Naive B cell (primary cell): ENCODE measurements around the gene GSTT2B. TPM values are rescaled to one million over a fixed set of nuclear protein-coding genes. Genes with fewer than 3 reads are reported as not detected.
"Not testable (repeated sequence)": the region's sequence is repeated elsewhere in the genome, so short reads cannot be mapped to it uniquely, and the experiment has no call there.

Source experiments
- ATAC-seq, 2 donors: fragments of 150-1000 bp; cut with Tn5 transposase; 2 replicates each; pipeline ENCODE4 v1.10.0; 2021; ENCODE audit warnings: low read depth in 2 of 2, mild to moderate bottlenecking in 2 of 2, moderate library complexity in 2 of 2
- DNase-seq: peaks from one replicate; pipeline ENCODE4 v3.0.0; 2022
- H3K27ac Mint-ChIP-seq, 6 donors: one replicate each; pipeline ENCODE4 v1.8.0; 2020 to 2022; ENCODE audit warnings: mild to moderate bottlenecking in 6 of 6, mixed read lengths in 6 of 6, moderate library complexity in 5 of 6, inconsistent platforms in 2 of 6
- H3K27me3 Mint-ChIP-seq, 3 donors: one replicate each; pipeline ENCODE4 v1.8.0; 2021 to 2022; ENCODE audit warnings: mixed read lengths in 3 of 3, mild to moderate bottlenecking in 1 of 3
- H3K36me3 Mint-ChIP-seq, 2 donors: one replicate each; pipeline ENCODE4 v1.8.0; 2020 to 2022; ENCODE audit warnings: mixed read lengths in 2 of 2, inconsistent platforms in 1 of 2, mild to moderate bottlenecking in 1 of 2
- H3K4me1 Mint-ChIP-seq, 3 donors: one replicate each; pipeline ENCODE4 v1.8.0; 2020 to 2022; ENCODE audit warnings: mixed read lengths in 3 of 3, inconsistent platforms in 1 of 3, mild to moderate bottlenecking in 1 of 3, moderate library complexity in 1 of 3
- H3K4me3 Mint-ChIP-seq, 8 donors: one replicate each; pipeline ENCODE4 v1.8.0; 2020 to 2022; ENCODE audit warnings: mild to moderate bottlenecking in 8 of 8, mixed read lengths in 8 of 8, moderate library complexity in 8 of 8, inconsistent platforms in 2 of 8
- H3K9me3 Mint-ChIP-seq, 7 donors: one replicate each; pipeline ENCODE4 v1.8.0; 2020 to 2022; ENCODE audit warnings: mixed read lengths in 7 of 7, mild to moderate bottlenecking in 5 of 7, inconsistent platforms in 2 of 7, moderate library complexity in 1 of 7
- polyA plus RNA-seq, 6 donors: library from polyadenylated mRNA; unstranded; fragments of 300-500 nt; fragmentation: Illumina TruSeq; gene quantifications; one replicate each; pipeline ENCODE4 v1.2.3, GENCODE V29; 2021; ENCODE audit warnings: low read depth in 6 of 6

The GSTT2B gene
- polyA plus RNA-seq, 6 donors from 2014 or later, result not detected

DNA sequence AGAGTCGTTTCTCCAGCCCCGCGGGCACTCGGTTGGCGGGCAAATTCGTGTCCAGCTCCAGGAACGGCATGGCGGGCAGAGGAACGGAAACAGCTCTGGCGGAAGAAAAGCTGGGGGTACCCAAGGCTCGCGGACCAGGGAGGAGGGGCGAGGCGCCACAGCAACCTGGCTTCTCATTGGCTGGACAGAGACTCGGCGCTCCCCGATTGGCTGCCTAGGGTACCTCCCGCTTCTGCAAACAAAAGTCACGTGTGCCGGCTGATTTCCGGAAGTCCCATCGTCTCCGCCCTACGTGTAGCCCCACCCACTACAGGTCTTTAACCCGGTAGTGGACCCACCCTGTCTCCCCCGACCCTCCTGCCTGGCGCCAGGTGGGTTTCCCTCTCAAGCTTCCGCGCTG, 13.3 kb upstream of the GSTT2B start, which contains the start of gene DDT:
DDT (minus strand) TSS at position 97 of the 400 bp plus-strand sequence; CDS start at position 70, 27 bp downstream.
- not testable (repeated sequence) for H3K27me3 Mint-ChIP-seq, H3K9me3 Mint-ChIP-seq, H3K4me3 Mint-ChIP-seq, H3K27ac Mint-ChIP-seq, DNase-seq
- Mint-ChIP-seq H3K4me1 (peaks cover 13 to 26% (median 16%) of the 10 kb centered on the region in 3 donors), H3K36me3 (peaks cover 0 to 13% of the 10 kb centered on the region in 2 donors)
- peak; percentile 94 for ATAC-seq

DNA sequence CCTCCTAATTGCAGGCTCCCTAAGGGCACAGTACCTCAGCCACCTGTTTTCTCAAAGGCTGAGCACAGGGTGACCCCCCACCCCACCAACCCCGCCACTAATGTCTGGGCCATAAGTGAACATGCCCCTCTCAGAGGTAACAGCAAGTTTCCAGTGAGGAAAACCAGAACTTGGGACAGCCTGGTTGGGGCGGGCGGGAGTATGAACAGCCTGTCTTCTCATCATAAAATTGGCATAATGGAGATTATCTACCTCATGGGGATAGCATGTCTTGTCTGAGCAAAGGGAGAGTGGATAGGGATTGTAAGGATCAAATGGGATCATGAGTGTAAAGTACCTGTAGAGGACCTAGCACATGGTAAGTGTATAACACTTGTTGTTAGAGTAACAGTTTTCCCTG, 10.9 kb upstream of the GSTT2B start:
- Mint-ChIP-seq H3K4me1 (peaks cover 16 to 30% (median 21%) of the 10 kb centered on the region in 3 donors), H3K36me3 (peaks cover 0 to 13% of the 10 kb centered on the region in 2 donors), H3K4me3 (peak overlapping the region in 5 of 8 donors; percentile 44 to 67 (median 56))
- H3K27ac Mint-ChIP-seq, H3K9me3 Mint-ChIP-seq, H3K27me3 Mint-ChIP-seq, DNase-seq, ATAC-seq: not testable (repeated sequence)

DNA sequence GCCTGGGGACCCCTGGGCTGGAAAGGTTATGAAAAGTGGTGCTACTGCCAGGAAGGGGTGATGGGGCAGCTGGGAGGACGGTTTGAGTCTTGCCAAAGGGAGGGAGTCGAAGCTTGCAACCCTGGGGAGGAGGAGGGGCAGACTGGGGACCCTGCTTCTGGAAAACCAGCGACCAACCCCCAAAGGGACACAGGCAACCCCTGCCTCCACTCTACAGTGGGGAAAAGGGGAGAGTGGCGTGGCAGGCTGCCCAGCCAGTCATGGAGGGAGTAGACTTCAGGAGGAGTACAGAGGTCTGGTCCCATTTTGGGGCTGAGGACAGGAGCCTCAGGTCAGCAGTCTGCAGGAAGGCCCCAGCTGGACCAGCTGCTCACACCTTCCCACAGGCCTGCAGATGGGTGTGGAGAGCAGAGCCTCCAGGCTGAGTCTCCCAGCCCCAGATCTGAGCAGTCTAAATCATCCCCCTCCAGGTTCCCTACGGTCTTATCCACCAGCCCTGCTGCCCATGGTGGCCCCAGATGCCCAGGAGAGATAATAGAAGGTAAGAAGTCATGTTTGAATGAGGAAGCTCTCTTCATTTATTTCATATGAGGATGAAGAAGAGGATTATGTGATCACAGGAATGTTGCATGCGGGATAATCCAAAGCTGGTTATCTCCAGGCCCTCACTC, 10.0 kb upstream of the GSTT2B start:
- H3K4me1 Mint-ChIP-seq, result peaks cover 16 to 30% (median 21%) of the 10 kb centered on the region in 3 donors
- H3K36me3 Mint-ChIP-seq, result peaks cover 0 to 13% of the 10 kb centered on the region in 2 donors
- H3K4me3 Mint-ChIP-seq, result peak overlapping the region in 5 of 8 donors; percentile 50 to 83 (median 65)
- ATAC-seq, result no peak
- peak overlapping the region in 1 of 6 donors; percentile 3 for H3K27ac Mint-ChIP-seq
- no peaks in the 10 kb centered on the region for H3K9me3 Mint-ChIP-seq
- DNase-seq, result no peak
- no peaks in the 10 kb centered on the region for H3K27me3 Mint-ChIP-seq

DNA sequence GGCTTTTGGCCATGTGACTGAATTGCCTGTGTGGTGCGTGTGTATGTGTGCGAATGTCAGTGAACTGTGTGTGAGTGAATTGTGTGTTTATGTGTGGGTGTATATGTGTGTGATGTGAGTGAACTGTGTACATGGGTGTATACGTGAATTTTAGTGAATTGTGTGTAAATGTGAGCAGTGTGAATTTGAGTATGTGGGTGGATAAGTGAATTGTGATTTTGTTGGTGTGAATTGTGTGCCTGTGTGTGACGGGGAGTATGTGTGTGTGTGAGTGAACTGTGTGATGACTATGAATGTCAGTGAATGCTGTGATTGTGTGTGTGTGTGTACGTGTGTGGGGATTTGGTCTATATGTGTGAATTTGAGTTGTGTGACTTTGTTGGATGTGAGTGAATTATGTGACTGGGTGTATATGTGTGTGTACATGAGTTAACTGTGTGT, 9.2 kb upstream of the GSTT2B start:
- peaks cover 0 to 13% of the 10 kb centered on the region in 2 donors for H3K36me3 Mint-ChIP-seq
- no peaks in the 10 kb centered on the region for H3K9me3 Mint-ChIP-seq
- peak overlapping the region in 4 of 8 donors; percentile 0 to 65 (median 37) for H3K4me3 Mint-ChIP-seq
- ATAC-seq, result no peak
- H3K4me1 Mint-ChIP-seq, result peaks cover 16 to 30% (median 21%) of the 10 kb centered on the region in 3 donors
- H3K27me3 Mint-ChIP-seq, result no peaks in the 10 kb centered on the region
- peak overlapping the region in 4 of 6 donors; percentile 3 to 63 (median 7) for H3K27ac Mint-ChIP-seq
- no peak for DNase-seq

DNA sequence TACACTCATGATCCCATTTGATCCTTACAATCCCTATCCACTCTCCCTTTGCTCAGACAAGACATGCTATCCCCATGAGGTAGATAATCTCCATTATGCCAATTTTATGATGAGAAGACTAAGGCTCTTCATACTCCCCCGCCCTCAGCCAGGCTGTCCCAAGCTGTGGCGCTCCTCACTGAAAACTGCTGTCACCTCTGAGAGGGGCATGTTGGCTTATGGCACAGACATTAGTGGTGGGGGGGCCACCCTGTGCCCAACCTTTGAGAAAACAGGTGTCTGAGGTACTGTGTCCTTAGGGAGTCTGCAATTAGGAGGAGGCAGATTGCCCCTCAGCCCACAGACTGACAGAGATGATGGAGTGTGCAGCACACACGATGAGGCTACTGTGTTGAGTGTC, 8.1 kb upstream of the GSTT2B start:
- Mint-ChIP-seq H3K4me3 (peak overlapping the region in 3 of 8 donors; percentile 6 to 68 (median 65)), H3K9me3 (no peaks in the 10 kb centered on the region), H3K4me1 (peaks cover 16 to 30% (median 21%) of the 10 kb centered on the region in 3 donors), H3K36me3 (peaks cover 0 to 13% of the 10 kb centered on the region in 2 donors), H3K27me3 (no peaks in the 10 kb centered on the region), H3K27ac (no peak overlapping the region)
- DNase-seq, result no peak
- no peak for ATAC-seq

DNA sequence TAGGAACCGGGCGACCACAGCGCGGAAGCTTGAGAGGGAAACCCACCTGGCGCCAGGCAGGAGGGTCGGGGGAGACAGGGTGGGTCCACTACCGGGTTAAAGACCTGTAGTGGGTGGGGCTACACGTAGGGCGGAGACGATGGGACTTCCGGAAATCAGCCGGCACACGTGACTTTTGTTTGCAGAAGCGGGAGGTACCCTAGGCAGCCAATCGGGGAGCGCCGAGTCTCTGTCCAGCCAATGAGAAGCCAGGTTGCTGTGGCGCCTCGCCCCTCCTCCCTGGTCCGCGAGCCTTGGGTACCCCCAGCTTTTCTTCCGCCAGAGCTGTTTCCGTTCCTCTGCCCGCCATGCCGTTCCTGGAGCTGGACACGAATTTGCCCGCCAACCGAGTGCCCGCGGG, 5.6 kb upstream of the GSTT2B start, which contains the start of gene DDTL:
DDTL (plus strand) TSS at position 321 of the 400 bp plus-strand sequence; CDS start at position 348, 27 bp downstream.
- not testable (repeated sequence) for H3K4me3 Mint-ChIP-seq, H3K27ac Mint-ChIP-seq, H3K9me3 Mint-ChIP-seq, DNase-seq, H3K27me3 Mint-ChIP-seq
- H3K36me3 Mint-ChIP-seq, result peaks cover 0 to 13% of the 10 kb centered on the region in 2 donors
- ATAC-seq, result peak; percentile 94
- H3K4me1 Mint-ChIP-seq, result peaks cover 16 to 26% (median 19%) of the 10 kb centered on the region in 3 donors

DNA sequence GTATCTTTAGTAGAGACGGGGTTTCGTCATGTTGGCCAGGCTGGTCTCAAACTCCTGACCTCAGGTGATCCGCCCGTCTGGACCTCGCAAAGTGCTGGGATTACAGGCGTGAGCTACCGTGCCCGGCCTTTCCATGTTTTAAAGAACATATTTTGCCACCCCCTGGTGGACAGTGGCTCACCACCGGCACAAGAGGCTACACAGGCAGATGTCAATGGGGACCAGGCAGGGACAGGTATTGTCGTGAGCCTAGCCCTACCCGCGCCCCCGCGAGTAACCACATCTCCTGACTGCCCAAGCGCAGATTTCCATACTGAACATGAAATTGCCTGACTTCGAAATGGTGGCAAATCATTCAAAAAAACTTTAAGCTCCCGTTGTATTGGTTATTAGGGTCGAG, 5.1 kb upstream of the GSTT2B start:
- not testable (repeated sequence) for H3K4me3 Mint-ChIP-seq, DNase-seq, H3K9me3 Mint-ChIP-seq, H3K27ac Mint-ChIP-seq, H3K27me3 Mint-ChIP-seq
- Mint-ChIP-seq H3K4me1 (peaks cover 13 to 22% (median 16%) of the 10 kb centered on the region in 3 donors), H3K36me3 (peaks cover 0 to 13% of the 10 kb centered on the region in 2 donors)
- ATAC-seq, result peak; percentile 57

DNA sequence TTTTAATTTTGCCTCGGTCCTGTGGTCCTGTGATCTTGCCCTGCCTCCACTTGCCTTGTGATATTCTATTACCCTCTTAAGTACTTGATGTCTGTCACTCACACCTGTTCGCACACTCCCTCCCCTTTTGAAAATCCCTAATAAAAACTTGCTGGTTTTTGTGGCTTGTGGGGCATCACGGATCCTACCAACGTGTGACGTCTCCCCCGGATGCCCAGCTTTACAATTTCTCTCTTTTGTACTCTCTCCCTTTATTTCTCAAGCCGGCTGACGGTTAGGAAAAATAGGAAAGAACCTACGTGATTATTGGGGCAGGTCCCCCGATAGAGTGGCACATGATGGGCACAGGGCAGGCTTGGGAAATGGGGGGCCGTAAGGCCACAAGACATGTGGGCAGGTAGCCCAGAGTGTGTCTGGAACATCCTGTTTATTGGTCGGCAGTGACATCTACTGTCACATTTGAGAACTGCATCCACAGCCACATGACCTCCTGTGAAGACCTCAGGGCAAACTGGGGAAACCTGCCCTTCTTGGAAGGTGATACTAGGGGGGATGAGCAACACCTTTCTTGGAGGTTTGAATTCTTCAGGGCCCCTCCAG, 4.6 kb downstream of the GSTT2B start:
- ATAC-seq (peak; percentile 90 to 94), DNase-seq (peak; percentile 73)
- not testable (repeated sequence) for H3K9me3 Mint-ChIP-seq, H3K27me3 Mint-ChIP-seq, H3K4me1 Mint-ChIP-seq, H3K36me3 Mint-ChIP-seq
- Mint-ChIP-seq H3K4me3 (peak overlapping the region in 1 of 8 donors; percentile 73), H3K27ac (peak overlapping the region in 1 of 6 donors; percentile 59)

DNA sequence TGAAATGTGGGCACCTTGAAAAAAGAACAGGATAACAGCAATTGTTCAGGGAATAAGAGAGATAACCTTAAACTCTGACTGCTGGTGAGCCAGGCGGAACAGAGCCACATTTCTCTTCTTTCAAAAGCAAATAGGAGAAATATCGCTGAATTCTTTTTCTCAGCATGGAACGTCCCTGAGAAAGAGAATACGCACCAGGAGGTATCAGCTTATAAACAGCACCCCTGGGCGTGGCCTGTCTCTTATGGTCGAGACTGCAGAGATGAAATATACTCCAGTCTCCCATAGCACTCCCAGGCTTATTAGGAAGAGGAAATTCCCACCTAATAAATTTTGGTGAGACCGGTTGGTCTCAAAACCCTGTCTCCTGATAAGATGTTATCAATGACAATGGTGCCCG, 5.1 kb downstream of the GSTT2B start:
- H3K4me1 Mint-ChIP-seq, DNase-seq, H3K27me3 Mint-ChIP-seq, H3K9me3 Mint-ChIP-seq, H3K36me3 Mint-ChIP-seq, H3K27ac Mint-ChIP-seq, ATAC-seq, H3K4me3 Mint-ChIP-seq: not testable (repeated sequence)

DNA sequence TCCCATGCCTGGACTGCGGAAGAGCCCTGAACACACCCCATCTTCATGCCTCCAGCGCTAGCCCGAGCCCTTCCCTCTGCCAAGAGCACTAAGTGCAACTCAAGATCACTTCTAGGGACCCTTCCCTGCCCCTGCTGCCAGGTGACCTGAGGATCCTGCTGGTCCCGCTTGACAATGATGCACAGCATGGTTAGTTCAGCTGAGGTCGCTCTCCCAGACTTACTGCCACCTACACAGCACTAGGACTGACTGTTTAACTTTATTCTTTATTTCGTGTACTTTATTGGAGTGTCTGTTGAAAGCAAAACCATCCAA, 6.0 kb downstream of the GSTT2B start:
- DNase-seq, H3K9me3 Mint-ChIP-seq, H3K27me3 Mint-ChIP-seq, H3K27ac Mint-ChIP-seq, H3K4me3 Mint-ChIP-seq, H3K4me1 Mint-ChIP-seq, ATAC-seq, H3K36me3 Mint-ChIP-seq: not testable (repeated sequence)

DNA sequence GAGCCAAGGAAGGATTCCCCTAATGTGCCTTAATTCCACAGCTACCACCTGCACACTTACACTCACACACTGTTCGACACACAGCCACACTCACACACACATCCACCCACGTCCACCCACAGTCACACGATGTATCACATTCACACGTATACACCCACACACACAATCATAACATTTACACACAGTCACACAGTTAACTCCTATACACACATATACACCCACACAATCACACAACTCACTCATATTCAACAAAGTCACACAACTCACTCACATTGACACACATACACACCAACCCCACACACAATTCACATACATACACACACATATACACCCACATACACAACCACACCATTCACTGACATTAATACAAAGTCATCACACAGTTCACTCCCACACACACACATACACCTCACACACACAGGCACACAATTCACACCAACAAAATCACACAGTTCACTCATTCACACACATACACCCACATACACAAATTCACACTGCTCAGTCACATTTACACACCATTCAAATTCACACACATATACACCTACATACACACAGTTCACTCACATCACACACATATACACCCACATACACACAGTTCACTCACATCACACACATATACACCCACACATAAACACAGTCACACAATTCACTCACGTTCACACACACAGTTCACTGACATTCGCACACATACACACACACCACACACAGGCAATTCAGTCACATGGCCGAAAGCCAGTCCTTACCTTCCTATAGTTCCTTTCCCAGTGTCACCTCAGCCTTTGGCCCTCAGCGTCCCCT, 6.6 kb downstream of the GSTT2B start:
- H3K36me3 Mint-ChIP-seq, ATAC-seq, H3K4me3 Mint-ChIP-seq, H3K27me3 Mint-ChIP-seq, DNase-seq, H3K4me1 Mint-ChIP-seq, H3K9me3 Mint-ChIP-seq: not testable (repeated sequence)
- H3K27ac Mint-ChIP-seq, result peak overlapping the region in 1 of 6 donors; percentile 3

DNA sequence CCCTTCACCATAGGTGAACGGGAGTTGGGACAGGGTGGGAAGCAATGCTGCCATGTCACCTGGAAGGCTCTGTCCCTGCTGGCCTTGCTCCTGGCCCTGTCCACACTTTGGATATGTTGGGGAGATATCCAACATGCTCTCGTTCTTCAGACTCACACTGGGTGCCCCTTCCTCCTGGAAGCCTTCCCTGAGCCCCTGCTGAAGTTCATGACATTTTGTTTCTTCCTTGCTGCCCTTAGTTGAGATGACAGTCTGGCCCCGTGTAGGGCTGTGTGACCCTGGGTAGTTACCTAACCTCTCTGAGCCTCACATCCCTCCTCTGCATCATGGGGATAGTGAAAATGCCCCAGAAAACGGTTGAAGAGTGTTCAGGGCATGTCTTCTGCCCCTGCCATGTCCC, 7.5 kb downstream of the GSTT2B start:
- not testable (repeated sequence) for H3K4me1 Mint-ChIP-seq, H3K27ac Mint-ChIP-seq, H3K36me3 Mint-ChIP-seq, H3K4me3 Mint-ChIP-seq, H3K9me3 Mint-ChIP-seq, DNase-seq, H3K27me3 Mint-ChIP-seq, ATAC-seq

DNA sequence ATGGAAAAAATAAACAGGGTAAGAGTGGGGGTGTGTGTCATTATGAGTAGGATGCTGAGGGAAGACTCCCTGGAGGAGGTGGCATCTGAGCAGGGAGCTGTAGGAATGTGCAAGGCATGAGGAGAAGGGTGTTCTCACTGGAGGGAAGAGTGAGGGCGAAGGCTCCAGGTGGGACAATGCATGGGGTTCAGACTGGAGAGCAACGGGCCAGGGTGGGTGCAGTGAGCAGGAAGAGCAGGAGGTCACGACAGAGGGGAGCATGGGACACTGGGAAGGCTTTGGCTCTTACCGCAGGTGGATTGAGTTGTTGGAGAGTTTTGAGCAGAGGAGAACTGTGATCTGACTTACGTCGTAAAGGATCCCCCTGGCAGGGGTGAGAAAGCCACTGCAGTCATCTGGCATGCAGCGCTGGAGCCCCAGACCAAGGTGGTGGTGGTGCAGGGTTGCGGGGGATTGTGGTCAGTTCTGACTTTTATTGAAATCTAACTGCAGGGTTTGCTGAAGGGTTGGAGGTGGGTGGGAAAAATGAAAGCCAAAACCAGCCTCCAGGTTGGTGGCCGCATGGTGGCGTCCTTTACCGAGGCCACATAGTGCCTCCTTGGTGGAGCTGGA, 8.1 kb downstream of the GSTT2B start:
- not testable (repeated sequence) for H3K36me3 Mint-ChIP-seq, H3K27me3 Mint-ChIP-seq, ATAC-seq, H3K27ac Mint-ChIP-seq, H3K4me1 Mint-ChIP-seq, H3K9me3 Mint-ChIP-seq, DNase-seq, H3K4me3 Mint-ChIP-seq
